Measurements from ENCODE around the gene URB1.
"Not testable (repeated sequence)": the region's sequence is repeated elsewhere in the genome, so short reads cannot be mapped to it uniquely, and the experiment has no call there.

Gene URB1

DNA sequence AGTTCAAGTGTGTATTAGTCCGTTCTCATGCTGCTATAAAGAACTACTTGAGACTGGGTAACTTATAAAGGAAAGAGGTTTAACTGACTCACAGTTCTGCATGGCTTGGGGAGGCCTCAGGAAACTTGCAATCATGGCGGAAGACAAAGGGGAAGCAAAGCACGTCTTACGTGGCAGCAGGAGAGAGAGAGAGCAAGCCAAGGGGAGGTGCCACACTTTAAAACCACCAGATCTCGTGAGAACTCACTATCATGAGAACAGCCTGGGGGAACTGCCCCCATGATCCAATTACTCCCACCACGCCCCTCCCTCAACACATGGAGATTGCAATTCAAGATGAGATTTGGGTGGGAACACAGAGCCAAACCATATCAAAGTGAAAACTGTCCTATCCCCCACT is 109.8 kb downstream of the URB1 start:
- FAIRE-seq: no peak

DNA sequence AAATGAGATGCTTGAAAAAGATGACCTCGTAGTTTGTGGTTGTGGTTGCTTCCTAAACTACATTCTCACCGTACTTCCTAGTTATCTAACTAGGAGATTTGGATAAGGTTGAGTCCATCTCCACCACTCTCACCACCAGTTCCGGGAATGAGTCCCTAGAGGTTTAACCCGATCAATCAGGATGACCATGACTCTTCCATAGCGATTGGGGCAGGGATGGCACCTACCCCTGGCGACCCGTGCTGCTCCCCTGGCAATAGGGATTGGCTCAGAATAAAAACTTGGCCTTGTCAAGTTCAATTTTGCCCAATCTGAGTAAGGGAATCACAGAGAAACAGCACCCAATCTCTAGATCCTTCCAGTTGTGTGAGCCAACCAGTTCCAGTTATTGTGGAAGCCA is 111.3 kb downstream of the URB1 start:
- no peak for FAIRE-seq

DNA sequence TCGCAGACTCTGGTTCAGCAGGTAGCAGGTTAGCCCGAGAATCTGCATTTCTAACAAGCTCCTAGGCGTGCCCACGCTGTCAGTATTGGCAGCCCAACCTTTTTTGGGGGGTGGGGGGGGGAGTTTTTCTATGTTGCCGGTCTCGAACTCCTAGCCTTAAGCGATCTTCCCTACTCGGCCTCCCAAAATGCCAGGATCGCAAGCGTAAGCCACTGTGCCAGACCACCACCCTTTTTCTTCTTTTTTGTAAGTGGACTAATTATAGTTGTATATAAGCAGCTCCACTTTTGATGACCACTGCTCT is 113.5 kb downstream of the URB1 start:
- no peak for FAIRE-seq

DNA sequence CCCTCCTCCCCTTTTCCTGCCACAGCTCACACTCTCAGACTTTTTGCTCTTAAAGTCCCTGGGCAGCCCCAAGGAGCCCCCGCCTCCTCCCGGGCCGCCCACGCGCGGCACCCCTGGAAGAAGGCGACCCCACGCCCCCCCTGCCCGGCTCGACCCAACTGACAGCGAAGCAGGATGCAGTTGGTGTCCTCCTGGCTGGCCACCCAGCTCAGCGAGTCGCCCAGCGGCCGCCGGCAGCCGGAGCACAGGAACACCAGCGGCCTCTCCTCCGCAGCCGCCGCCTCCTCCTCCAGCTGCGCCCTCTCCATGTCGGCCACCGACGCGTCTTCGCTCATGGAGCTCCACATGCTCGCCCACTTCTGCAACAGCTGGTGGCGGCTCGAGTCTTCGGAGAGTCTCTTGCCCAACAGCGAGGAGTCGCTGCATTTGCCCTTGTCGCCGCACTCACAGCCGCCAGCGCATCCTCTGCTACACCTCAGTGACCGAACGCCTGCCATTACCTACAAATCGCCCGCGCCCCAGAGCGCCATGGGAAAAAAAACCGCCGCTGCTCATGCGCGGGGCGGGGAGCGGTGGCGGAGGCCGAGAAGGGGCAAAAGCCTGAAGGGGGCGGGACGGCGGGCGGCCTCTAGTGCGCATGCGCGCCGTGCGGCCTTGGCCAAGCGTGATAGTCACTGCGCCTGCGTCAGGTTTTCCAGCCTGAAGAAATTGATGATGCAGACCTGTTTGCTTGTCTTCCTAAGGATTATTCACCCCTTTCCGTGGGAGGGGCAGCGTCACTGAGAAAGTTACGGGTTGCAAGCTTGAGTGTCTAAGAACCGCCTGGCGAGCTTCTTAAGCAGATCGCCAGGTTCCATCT is 114.1 kb downstream of the URB1 start, which contains the start of gene MIS18A:
MIS18A (minus strand) TSS at position 532 of the 859 bp plus-strand sequence; CDS start at position 497, 35 bp downstream.
- FAIRE-seq: peak; percentile 29

DNA sequence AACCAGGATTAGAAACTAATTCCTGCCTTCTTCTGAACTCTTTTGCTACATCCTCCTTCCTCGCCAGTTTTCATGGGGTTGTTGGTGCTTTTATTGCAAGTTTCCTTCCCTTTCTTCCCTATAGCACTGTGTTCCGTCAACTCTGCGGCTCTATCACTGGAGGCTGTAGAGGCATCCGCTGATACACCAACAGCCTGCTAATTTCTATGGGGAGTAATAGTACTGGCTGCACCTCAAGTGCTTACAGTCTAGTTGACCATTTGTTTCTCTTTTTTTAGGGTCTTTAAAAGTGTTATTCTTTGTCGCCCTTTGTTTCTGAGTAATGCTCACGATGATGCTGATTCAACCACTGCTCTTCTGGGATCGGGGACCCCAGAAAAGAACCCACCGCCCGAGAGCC is 114.7 kb downstream of the URB1 start:
- no peak for FAIRE-seq

DNA sequence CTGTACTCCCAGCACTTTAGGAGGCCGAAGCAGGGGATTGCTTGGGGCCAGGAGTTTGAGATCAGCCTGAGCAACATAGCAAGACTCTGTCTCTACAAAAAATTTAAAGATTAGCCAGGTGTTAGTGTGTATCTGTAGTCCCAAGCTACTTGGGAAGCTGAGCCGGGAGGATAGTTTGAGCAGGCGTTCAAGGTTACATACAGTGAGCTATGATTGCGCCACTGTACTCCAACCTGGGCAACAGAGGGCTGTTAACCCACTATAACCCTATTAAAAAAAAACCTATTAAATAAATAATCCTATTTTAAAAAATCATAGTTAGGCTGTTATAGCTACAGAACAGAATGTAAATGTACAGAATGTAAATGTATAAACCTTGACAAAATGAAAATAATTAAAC is 116.1 kb downstream of the URB1 start:
- no peak for FAIRE-seq

DNA sequence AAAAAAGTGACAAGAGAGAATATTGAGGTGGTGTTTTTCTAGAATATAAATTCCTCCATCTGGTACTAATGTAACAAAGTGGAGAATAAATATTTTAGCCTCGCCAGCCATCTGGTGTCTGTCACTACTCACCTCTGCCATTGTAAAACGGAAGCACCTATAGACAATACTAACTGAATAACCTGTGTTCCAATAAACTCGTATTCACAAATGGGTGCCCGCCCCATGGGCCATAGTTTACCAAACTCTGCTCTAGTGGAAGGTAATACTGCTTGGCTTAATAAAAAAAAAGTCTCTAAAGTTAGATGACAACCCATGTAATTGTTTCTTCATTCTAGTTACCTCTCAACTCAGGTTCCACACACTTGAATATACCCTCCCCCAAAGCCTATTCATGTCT is 122.1 kb downstream of the URB1 start:
- no peak for FAIRE-seq

DNA sequence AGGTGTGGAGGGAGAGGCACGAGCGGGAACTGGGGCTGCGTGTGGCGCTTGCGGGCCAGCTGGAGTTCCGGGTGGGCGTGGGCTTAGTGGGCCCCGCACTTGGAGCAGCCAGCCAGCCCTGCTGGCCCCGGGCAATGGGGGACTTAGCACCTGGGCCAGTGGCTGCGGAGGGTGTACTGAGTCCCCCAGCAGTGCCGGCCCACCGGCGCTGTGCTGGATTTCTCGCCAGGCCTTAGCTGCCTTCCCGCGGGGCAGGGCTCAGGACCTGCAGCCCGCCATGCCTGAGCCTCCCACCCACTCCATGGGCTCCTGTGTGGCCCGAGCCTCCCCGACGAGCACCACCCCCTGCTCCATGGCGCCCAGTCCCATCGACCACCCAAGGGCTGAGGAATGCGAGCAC is 127.5 kb downstream of the URB1 start:
- FAIRE-seq: not testable (repeated sequence)

DNA sequence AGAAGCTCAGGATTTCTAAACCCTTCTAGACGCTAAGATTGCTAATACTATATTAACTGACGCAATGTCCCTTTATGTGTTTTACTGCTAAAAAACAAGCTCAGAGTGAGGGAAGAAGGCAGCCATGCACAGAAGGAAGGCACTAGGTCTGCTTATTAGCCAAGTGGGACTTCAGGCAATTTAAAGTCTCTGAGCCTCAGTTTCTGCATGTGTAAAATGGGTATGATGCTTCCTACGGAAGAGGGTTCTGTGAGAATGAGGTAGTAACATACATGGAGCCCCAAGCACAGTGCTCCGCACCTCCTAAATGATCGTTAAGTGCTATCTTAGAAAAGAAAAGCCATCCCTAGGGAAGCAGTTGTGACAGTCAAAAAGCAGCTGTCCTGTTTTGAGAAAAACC is 130.9 kb downstream of the URB1 start:
- FAIRE-seq: no peak

Data from endometrium (tissue), 2 donors.